ENCODE data around the gene FGFR3.

DNA sequence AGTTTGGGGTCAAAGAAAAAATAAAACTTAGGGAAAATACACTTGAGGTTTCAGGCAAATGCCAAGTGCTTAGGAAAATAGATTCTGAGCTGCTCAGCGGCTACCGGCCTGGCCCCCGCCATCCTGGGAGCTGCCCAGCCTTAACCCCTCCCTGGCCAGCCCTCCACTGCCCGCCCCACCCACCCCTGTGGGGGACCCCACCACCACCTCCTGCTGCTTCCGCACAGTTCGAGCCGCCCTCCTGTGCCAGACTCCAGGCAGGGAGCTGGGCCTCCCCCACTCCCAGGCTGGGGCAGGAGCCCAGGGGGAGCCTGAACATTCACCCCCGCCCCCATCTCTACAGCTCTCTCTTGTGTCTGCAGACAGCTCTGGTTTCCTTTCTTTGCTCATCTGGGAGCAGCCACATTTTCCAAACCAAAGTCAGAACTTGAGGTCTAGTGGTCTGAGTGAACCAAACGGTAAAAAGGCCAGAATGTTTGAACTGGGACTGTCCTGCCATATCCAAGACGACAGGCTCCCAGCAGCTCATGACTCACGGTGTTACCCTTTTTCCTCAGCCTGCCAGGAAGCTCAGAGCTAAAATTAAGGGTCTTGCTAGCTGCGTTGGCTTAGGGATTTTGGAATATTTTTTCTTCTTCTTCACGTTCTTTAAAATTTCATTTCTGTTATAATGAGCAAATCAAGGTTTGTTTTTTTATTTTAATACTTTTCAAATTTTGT is 4.7 kb upstream of the FGFR3 start:
- TF ChIP-seq CTCF (IDR thresholded peaks at IDR 0.05) (no peak), POLR2A (IDR thresholded peaks at IDR 0.05) (no peak), POLR2AphosphoS5 (IDR thresholded peaks at IDR 0.05) (no peak)
